Stimulated activated naive CD8-positive, alpha-beta T cell treated with anti-CD3 and anti-CD28 coated beads, Interleukin-15, amount 100 ng/mL, for 72 hours (primary cell): Measurements from ENCODE around the gene AGO3.
A peak's percentile ranks its signal among the peaks of the same experiment; 100 is the strongest.

Experiments used
- ATAC-seq: fragments of 150-1000 bp; cut with Tn5 transposase; 2 replicates; pipeline ENCODE4 v1.10.0; 2021; ENCODE audit warnings: mild to moderate bottlenecking, moderate library complexity
- DNase-seq, 2 donors: peaks; one replicate each; pipeline ENCODE4 v3.0.0; 2021 to 2022
- H3K27ac Mint-ChIP-seq, 2 donors: one replicate each; pipeline ENCODE4 v1.8.0; 2022; ENCODE audit warnings: mild to moderate bottlenecking in 2 of 2, mixed read lengths in 2 of 2, moderate library complexity in 2 of 2
- H3K27me3 Mint-ChIP-seq: one replicate; pipeline ENCODE4 v1.8.0; 2022; ENCODE audit warnings: mixed read lengths
- H3K4me1 Mint-ChIP-seq: one replicate; pipeline ENCODE4 v1.8.0; 2022; ENCODE audit warnings: mild to moderate bottlenecking, mixed read lengths
- H3K4me3 Mint-ChIP-seq, 2 donors: one replicate each; pipeline ENCODE4 v1.8.0; 2022; ENCODE audit warnings: mild to moderate bottlenecking in 2 of 2, mixed read lengths in 2 of 2, moderate library complexity in 1 of 2
- H3K9me3 Mint-ChIP-seq, 2 donors: one replicate each; pipeline ENCODE4 v1.8.0; 2022; ENCODE audit warnings: mixed read lengths in 2 of 2

AGO3 gene

DNA sequence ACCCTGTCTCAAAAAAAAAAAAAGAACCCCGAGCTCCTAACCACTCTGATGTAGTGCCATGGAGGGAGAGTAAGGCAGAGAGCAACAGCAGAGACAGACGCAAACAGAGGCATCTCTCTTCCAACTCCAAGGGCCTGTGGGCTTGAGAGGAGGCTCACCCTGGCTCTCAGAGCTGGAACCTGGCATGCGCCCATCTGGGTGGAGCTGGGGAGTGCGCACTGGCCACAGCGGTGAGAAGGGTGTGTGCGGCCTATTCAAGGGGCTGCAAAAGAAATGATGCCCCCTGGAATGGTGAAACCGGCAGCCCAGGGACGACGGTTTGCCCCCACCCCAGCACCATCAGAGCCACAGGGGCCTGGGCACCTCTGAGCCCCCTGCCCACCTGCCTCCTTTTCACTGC lies 176.5 kb downstream of the AGO3 start:
- ATAC-seq, result no peak
- Mint-ChIP-seq H3K4me1 (peaks cover 53% of the 10 kb centered on the region), H3K9me3 (no peaks in the 10 kb centered on the region), H3K27me3 (no peaks in the 10 kb centered on the region), H3K27ac (peak overlapping the region in 1 of 2 donors; percentile 68), H3K4me3 (no peak overlapping the region)
- no peak for DNase-seq

DNA sequence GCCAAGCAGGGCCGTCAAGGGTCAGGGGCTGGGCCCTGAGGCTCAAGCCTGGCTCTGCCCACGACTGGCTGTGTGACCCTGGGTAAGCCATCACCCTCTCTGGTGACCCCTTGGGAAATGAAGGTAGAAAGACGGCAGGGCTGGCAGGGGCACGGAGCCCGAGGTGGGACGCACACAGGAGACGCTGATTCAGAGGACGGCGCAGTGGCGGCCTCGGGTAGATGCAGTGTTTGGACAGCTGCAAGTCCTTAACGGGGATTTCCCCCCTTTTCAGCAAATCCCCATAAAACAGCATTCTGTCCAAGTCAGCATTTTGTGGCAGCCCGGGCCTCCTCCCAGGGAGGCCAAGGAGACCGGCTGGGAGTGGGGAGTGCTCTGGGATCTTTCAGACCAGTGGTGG lies 177.4 kb downstream of the AGO3 start:
- no peak for DNase-seq
- no peak for ATAC-seq
- Mint-ChIP-seq H3K9me3 (no peaks in the 10 kb centered on the region), H3K4me3 (peak overlapping the region in 1 of 2 donors; percentile 56), H3K27me3 (no peaks in the 10 kb centered on the region), H3K4me1 (peaks cover 53% of the 10 kb centered on the region), H3K27ac (peak overlapping the region; percentile 28 to 94)

DNA sequence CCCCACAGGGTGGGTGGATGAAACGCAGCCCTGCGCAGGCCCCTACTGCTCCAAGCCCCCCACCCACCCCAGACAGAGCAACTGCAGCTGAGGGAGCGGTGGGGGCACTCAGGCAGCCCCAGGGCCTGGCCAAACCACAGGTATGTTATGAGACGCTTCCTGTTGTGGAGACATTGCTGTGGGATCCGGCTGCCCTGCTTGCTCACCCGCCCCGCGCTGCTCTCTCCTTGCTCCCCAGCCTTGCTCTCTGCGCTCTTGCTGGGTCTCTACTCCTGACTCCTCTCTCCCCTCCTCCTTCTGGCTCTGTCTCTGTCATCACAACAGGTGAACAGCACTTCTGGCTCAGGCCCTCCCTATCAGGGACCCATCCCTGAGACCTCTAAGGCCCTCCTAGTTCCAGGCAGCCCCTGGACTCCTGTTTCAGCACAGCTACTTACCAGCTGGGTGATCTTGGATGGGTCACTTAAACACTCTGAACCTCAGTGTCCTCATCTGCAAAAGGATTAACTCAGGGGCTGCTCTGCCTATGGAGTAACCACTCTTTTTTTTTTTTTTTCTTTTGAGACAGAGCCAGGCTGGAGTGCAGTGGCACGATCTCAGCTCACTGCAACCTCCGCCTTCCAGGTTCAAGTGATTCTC lies 178.3 kb downstream of the AGO3 start:
- Mint-ChIP-seq H3K4me1 (peaks cover 53% of the 10 kb centered on the region), H3K4me3 (peak overlapping the region; percentile 34 to 56)

DNA sequence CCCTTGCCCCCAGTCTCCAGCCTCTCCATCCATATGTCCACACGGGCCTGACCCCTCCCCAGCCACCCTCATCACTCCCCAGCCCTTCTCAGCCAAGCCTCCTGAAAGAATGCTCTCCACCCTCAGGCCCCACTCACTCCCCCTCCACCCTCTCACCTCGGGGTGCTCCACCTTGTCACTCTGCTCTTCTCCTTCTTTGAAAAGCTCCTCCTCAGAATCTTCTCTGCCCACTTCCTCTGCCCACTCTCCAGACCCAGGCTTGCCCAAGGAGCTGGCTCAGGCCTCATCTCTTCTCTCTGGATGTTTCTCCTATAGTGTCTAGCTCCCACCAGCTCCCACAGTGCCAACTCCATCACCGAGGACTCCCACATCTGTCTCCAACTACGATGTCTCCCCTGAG lies 180.2 kb downstream of the AGO3 start:
- DNase-seq (no peak), ATAC-seq (no peak)
- Mint-ChIP-seq H3K4me1 (peaks cover 46% of the 10 kb centered on the region), H3K27me3 (no peaks in the 10 kb centered on the region), H3K27ac (peak overlapping the region; percentile 43 to 69), H3K9me3 (no peaks in the 10 kb centered on the region), H3K4me3 (peak overlapping the region in 1 of 2 donors; percentile 4)

More for the DNA sequence above, 178.3 kb downstream of the AGO3 start:
- H3K27me3 Mint-ChIP-seq, result no peaks in the 10 kb centered on the region
- DNase-seq (peak; percentile 55 to 61), ATAC-seq (peak; percentile 96)
- peak overlapping the region; percentile 89 to 95 for H3K27ac Mint-ChIP-seq
- H3K9me3 Mint-ChIP-seq, result no peaks in the 10 kb centered on the region

DNA sequence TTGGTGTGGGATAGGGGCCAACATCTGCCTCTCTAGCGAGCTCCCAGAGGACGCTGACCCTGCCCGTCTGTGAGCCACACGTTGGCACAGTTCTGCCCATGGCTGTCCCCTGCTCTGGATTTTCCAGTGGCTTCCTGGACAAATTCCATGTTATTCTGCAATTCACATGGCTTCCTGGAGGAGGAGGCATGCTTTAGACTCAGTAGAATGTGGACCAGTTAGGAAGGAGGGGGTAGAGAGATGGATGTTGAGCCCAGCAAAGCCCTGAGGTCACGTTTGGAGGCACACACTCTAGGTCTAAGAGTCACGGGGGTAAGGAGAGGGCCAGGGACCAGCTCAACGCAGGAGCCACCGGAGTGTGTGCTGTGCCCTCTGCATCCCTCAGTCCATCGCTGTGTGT lies 181.9 kb downstream of the AGO3 start:
- H3K27me3 Mint-ChIP-seq, result no peaks in the 10 kb centered on the region

DNA sequence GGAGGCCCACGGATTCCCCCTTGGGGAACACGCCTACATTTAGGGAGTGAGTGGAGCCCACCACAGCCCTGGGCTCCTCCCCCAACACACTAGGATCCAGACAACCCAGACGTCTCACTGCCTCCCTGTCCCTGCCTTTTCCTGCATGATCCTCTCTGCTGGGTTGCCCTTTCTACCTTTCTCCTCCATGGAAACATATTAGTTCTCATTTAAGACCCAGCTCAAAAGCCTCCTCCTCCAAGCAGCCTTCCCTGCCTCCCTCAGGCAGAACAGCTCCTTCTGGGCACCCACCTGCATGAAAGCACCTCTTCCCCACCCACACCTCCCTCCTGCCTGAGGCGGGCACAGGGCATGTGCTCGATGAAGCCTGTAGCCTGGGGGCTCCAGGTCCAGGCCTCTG lies 183.5 kb downstream of the AGO3 start:
- H3K4me3 Mint-ChIP-seq, result no peak overlapping the region
- H3K27me3 Mint-ChIP-seq, result no peaks in the 10 kb centered on the region
- H3K27ac Mint-ChIP-seq, result no peak overlapping the region
- H3K4me1 Mint-ChIP-seq, result peaks cover 19% of the 10 kb centered on the region
- ATAC-seq (no peak), DNase-seq (no peak)
- H3K9me3 Mint-ChIP-seq, result no peaks in the 10 kb centered on the region

More for the DNA sequence above, 181.9 kb downstream of the AGO3 start:
- Mint-ChIP-seq H3K9me3 (no peaks in the 10 kb centered on the region), H3K4me3 (no peak overlapping the region), H3K4me1 (peaks cover 34% of the 10 kb centered on the region), H3K27ac (peak overlapping the region; percentile 0 to 16)
- DNase-seq (no peak), ATAC-seq (no peak)

DNA sequence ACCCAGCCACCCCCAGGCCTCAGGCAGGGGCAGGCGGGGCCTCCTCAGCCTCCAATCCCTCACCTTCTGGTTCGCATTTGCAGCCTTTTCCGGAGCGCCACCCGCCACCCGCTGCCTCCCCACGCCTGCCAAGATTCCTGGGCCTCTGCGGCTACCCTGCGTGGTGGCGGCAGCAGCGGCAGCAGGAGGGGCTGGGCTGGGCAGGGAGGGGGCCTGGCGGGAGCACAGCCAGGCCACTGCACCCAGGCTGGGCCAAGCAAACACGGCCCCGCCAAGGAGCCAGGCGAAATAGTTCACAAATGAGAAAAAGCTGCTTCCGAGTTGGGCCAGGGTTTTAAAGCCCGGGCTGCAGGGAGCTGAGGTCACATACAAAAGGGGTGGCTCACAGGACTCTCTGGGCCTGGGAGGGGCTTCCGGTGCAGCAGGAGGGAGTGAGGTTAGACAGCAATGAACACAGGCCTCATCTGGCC lies 184.3 kb downstream of the AGO3 start:
- H3K4me1 Mint-ChIP-seq, result peaks cover 14% of the 10 kb centered on the region
- H3K27ac Mint-ChIP-seq, result peak overlapping the region in 1 of 2 donors; percentile 78
- DNase-seq (no peak), ATAC-seq (no peak)
- no peaks in the 10 kb centered on the region for H3K27me3 Mint-ChIP-seq
- no peak overlapping the region for H3K4me3 Mint-ChIP-seq
- H3K9me3 Mint-ChIP-seq, result no peaks in the 10 kb centered on the region

DNA sequence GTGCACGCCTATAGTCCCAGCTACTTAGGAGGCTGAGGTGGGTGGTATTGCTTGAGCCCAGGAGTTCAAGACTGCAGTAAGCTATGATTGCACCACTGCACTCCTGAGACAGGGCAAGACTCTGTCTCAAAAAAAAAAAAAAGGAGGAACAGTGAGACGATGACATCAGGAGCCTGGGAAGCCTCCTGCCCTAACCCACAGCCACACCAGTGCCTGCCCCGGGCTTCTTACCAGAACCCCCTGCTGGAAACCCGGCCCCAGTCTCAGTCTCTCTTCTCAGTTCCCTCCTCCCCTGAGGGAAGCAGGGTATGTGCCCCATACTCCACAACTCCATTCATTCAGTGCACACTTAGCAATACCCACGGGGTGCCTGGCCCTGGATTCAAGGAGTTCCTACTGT lies 185.0 kb downstream of the AGO3 start:
- no peak overlapping the region for H3K4me3 Mint-ChIP-seq
- DNase-seq, result no peak
- no peaks in the 10 kb centered on the region for H3K9me3 Mint-ChIP-seq
- ATAC-seq, result no peak
- peaks cover 8% of the 10 kb centered on the region for H3K4me1 Mint-ChIP-seq
- no peaks in the 10 kb centered on the region for H3K27me3 Mint-ChIP-seq
- peak overlapping the region in 1 of 2 donors; percentile 78 for H3K27ac Mint-ChIP-seq

DNA sequence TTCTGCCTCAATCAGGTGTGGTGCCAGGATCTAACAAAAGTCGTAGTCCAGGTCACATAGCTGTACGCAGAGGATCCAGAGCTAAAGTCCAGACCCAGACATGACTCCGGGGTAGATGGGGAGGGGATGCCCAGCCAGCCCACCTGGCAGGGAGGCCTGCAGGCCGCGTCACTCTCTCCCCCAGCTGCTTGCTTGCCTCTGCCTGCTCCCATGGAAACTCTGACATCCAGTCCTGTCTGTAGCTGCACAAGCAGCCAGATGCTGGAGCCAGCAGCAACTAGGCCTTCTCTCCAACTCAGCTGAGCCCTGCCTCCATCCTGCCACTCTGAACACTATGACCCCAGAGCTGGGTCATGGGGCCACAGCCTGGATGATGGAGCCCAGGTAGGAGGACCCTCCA lies 186.0 kb downstream of the AGO3 start:
- Mint-ChIP-seq H3K27me3 (peaks cover under 1% of the 10 kb centered on the region), H3K27ac (no peak overlapping the region), H3K4me1 (no peaks in the 10 kb centered on the region), H3K9me3 (no peaks in the 10 kb centered on the region), H3K4me3 (no peak overlapping the region)
- ATAC-seq (no peak), DNase-seq (no peak)

DNA sequence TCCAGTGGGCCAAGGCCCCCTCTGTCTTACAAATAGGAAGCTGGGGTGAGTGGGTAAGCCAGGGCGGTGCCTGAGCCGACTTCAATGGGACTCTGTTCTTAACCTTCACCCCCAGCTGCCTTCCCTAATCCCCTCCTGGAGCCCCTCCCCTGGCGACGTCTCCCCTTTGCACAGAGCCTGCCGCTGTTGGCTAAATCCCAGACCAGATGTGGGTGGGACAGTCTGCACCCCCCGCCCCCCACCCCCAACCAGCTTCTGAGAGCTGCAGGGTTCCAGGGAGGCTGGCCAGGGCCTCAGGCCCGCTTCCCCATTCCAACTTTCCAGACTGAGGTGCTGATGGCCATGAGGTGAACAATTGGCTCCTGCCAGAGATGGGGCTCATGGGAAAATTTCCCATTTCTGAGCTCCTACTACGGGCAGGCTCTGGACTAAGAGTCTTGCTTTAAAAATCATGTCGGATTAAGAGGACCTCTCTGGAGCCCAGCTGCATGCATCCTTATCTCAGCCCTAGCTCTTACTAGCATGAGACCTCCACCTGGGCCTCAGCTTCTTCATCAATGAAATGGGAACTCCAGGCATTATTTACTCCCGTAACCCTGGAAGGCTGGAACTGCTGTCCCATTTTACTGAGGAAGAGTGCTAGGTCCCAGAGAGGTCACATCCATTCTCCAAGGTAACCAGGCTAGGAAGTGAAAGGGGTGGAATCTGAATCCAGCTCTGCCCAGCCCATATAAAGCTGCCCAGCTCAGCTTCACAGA lies 187.7 kb downstream of the AGO3 start:
- H3K9me3 Mint-ChIP-seq, result no peaks in the 10 kb centered on the region
- no peak overlapping the region for H3K27ac Mint-ChIP-seq
- ATAC-seq (no peak), DNase-seq (no peak)
- peaks cover 13% of the 10 kb centered on the region for H3K4me1 Mint-ChIP-seq
- no peak overlapping the region for H3K4me3 Mint-ChIP-seq
- peaks cover 17% of the 10 kb centered on the region for H3K27me3 Mint-ChIP-seq

DNA sequence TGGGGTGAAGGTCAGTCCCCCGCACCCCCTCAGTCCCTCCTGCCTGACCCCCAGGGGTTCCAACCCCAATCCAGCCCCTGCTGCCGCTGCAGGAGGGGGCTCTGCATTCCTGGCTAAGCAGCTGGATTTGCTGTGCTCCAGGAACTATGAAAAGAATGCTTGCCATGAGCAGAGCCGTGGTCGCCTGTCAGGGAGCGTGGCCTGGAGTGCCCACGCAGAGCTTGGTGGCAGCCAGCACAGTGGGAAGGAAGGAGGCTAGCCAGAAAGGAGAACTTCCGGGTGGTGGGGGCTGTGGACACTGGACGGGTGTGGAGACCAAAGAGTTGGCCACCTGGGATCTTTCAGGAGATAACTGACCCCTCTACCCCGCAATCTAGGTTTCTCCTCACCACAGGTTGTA lies 188.6 kb downstream of the AGO3 start:
- Mint-ChIP-seq H3K4me3 (no peak overlapping the region), H3K4me1 (peaks cover 21% of the 10 kb centered on the region), H3K27me3 (peaks cover 26% of the 10 kb centered on the region), H3K9me3 (no peaks in the 10 kb centered on the region), H3K27ac (no peak overlapping the region)
- ATAC-seq, result no peak
- DNase-seq, result no peak
